Liver (tissue), 9 donors: Measurements from ENCODE around the gene SLC38A10. TPM values are rescaled to one million over a fixed set of nuclear protein-coding genes. Genes with fewer than 3 reads are reported as not detected.

Source experiments
- DNase-seq: peaks from one replicate; pipeline ENCODE4 v3.0.0-alpha.2; 2017; ENCODE audit warnings: low spot score
- H3K27ac ChIP-seq, 2 donors: one replicate each; pipeline ENCODE4 v1.7.0; 2013; ENCODE audit warnings: inconsistent platforms in 2 of 2, low read length in 2 of 2, control low read depth in 1 of 2, low read depth in 1 of 2, mild to moderate bottlenecking in 1 of 2
- H3K27me3 ChIP-seq, 4 donors: one replicate each; pipeline versions ENCODE4 v1.6.1 to v1.7.0; 2013; ENCODE audit warnings: low read length in 3 of 4, inconsistent platforms in 1 of 4, mild to moderate bottlenecking in 1 of 4, moderate library complexity in 1 of 4; ENCODE audit not compliant: control insufficient read depth in 4 of 4, insufficient read depth in 4 of 4
- H3K36me3 ChIP-seq, 4 donors: one replicate each; pipeline versions ENCODE4 v1.6.1 to v1.7.0; 2013; ENCODE audit warnings: low read length in 3 of 4, mild to moderate bottlenecking in 3 of 4, low read depth in 1 of 4, moderate library complexity in 1 of 4; ENCODE audit not compliant: control insufficient read depth in 4 of 4, insufficient read depth in 3 of 4
- H3K4me1 ChIP-seq, 4 donors: one replicate each; pipeline versions ENCODE4 v1.6.1 to v1.7.0; 2013; ENCODE audit warnings: low read length in 3 of 4, mild to moderate bottlenecking in 3 of 4, moderate library complexity in 1 of 4; ENCODE audit not compliant: control insufficient read depth in 4 of 4, insufficient read depth in 4 of 4
- H3K4me3 ChIP-seq, 3 donors: one replicate each; pipeline versions ENCODE4 v1.6.1 to v1.7.0; 2013; ENCODE audit warnings: low read length in 3 of 3, control low read depth in 1 of 3, low read depth in 1 of 3, mild to moderate bottlenecking in 1 of 3
- H3K9ac ChIP-seq, 2 donors: one replicate each; pipeline ENCODE4 v1.7.0; 2013; ENCODE audit warnings: low read length in 2 of 2, mild to moderate bottlenecking in 2 of 2, moderate library complexity in 2 of 2, control low read depth in 1 of 2, low read depth in 1 of 2
- H3K9me3 ChIP-seq, 4 donors: one replicate each; pipeline versions ENCODE4 v1.6.1 to v1.7.0; 2013; ENCODE audit warnings: low read length in 3 of 4; ENCODE audit not compliant: control insufficient read depth in 4 of 4
- EGR1 ChIP-seq, 2 donors: IDR thresholded peaks; 2 replicates each; pipeline ENCODE4 v1.6.1; 2016 to 2018; ENCODE audit warnings: antibody characterized with exemption in 2 of 2, low read depth in 2 of 2
- FOXA1 ChIP-seq: IDR thresholded peaks from 2 replicates; pipeline ENCODE4 v1.6.1; 2016; ENCODE audit warnings: antibody characterized with exemption
- GABPA ChIP-seq, 2 donors: IDR thresholded peaks in 1 of 2; conservative IDR thresholded peaks in 1 of 2; 2 replicates each; pipeline ENCODE4 v1.6.1; 2016; ENCODE audit warnings: antibody characterized with exemption in 2 of 2, mild to moderate bottlenecking in 1 of 2, moderate library complexity in 1 of 2
- HNF4A ChIP-seq, 2 donors: conservative IDR thresholded peaks; 2 replicates each; pipeline ENCODE4 v1.6.1; 2016; ENCODE audit warnings: antibody characterized with exemption in 2 of 2, mild to moderate bottlenecking in 2 of 2
- HNF4G ChIP-seq: IDR thresholded peaks from 2 replicates; pipeline ENCODE4 v1.6.1; 2016; ENCODE audit warnings: antibody characterized with exemption
- NR2F2 ChIP-seq: IDR thresholded peaks from 2 replicates; pipeline ENCODE4 v1.6.1; 2016; ENCODE audit warnings: antibody characterized with exemption
- RAD21 ChIP-seq, 2 donors: IDR thresholded peaks; 2 replicates each; pipeline ENCODE4 v1.6.1; 2016; ENCODE audit warnings: antibody characterized with exemption in 2 of 2, mild to moderate bottlenecking in 2 of 2
- RXRA ChIP-seq, 2 donors: IDR thresholded peaks; 2 replicates each; pipeline ENCODE4 v1.6.1; 2017 to 2018; ENCODE audit warnings: antibody characterized with exemption in 2 of 2, mild to moderate bottlenecking in 1 of 2
- SP1 ChIP-seq: IDR thresholded peaks from 2 replicates; pipeline ENCODE4 v1.6.1; 2018; ENCODE audit warnings: antibody characterized with exemption, mild to moderate bottlenecking
- TAF1 ChIP-seq: conservative IDR thresholded peaks from 2 replicates; pipeline ENCODE4 v1.6.1; 2016; ENCODE audit warnings: antibody characterized with exemption, mild to moderate bottlenecking
- YY1 ChIP-seq: IDR thresholded peaks from 2 replicates; pipeline ENCODE4 v1.6.1; 2016; ENCODE audit warnings: antibody characterized with exemption, mild to moderate bottlenecking
- WGBS: extraction: QIAGEN DNeasy Blood & Tissue Kit; methylation state at CpG from one replicate; pipeline ENCODE4 v1.1.7; 2013; 5-methylcytosine and 5-hydroxymethylcytosine counted together
- polyA plus RNA-seq, 2 donors: library from polyadenylated mRNA; stranded (reverse) in 1 of 2; unstranded in 1 of 2; fragments of 200-250 nt in 1 of 2; fragments of >200 nt in 1 of 2; fragmentation: Nextera tagmentation in 1 of 2; extraction: Ambion mirVana in 1 of 2; gene quantifications; one replicate each; pipeline versions ENCODE4 v1.2.1 to v1.2.3, GENCODE V29; 2013 to 2015
- total RNA-seq, 2 donors: library from RNA; depleted of rRNA; stranded (reverse); fragments of >200 nt; gene quantifications; one replicate each; pipeline ENCODE4 v1.2.3, GENCODE V29; 2014
- TF ChIP-seq, protein P1 (sequence below): IDR thresholded peaks from 2 replicates; pipeline ENCODE4 v1.6.1; 2016; ENCODE audit warnings: antibody characterized with exemption
- TF ChIP-seq, protein P2 (sequence below): IDR thresholded peaks from 2 replicates; pipeline ENCODE4 v1.6.1; 2016; ENCODE audit warnings: antibody characterized with exemption, mild to moderate bottlenecking
- TF ChIP-seq, protein P3 (sequence below): IDR thresholded peaks from 2 replicates; pipeline ENCODE4 v1.6.1; 2016; ENCODE audit warnings: antibody characterized with exemption
- TF ChIP-seq, protein P4 (sequence below): IDR thresholded peaks from 2 replicates; pipeline ENCODE4 v1.6.1; 2016; ENCODE audit warnings: antibody characterized with exemption
- TF ChIP-seq, protein P5 (sequence below): fragments of 150-350 bp; IDR thresholded peaks from 2 replicates; pipeline ENCODE4 v1.5.1; 2017; ENCODE audit warnings: improper control_type of control experiment, low read depth, low read length; ENCODE audit not compliant: missing input control
- donor health status: healthy.
- donor health status: healthy.
- donor health status: healthy.
- donor health status: healthy.
- donor health status: healthy.

SLC38A10 gene
- total and polyA plus RNA-seq, 4 donors: 29.3 to 117 (median 54.7) TPM

DNA sequence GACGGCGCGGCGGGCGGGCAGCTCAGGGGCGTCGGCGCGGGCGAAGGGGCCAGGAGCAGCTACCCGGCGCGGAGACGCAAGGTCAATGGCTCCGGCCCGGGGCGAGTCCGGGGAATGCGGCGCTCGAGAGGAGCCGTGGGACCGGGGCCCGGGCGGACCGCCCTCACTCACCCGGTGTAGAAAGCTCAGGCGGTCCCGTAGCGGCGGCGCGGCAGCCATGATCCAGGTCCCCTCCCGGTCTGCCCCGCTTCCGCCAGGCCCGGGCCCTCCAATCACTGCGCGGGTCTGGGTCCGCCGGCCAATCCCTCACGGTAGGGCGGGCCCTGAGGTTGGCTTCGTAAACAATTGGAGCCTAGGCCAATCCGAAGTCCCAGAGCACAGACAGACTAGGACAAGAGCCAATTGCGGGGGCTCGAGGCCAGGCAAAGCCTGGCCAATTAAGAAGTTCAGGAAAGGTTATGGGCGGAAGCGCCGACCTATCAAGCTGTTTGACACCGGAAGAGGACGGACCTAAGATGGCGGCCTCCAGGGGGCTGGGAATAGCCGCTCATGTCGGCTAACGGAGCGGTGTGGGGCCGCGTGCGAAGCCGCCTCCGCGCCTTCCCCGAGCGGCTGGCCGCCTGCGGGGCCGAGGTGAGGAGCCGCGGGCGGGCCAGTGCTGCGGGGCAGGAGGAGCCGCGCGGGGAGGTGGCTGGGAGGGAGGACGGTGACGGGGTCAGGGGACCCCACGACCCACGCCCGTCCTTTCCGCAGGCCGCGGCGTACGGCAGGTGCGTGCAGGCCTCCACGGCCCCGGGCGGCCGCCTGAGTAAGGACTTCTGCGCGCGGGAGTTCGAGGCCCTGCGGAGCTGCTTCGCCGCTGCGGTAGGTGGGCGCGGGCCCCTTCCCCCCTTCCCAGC is 56.0 kb downstream of the SLC38A10 start, which contains the start of the genes NDUFAF8 and TEPSIN:
Gene NDUFAF8, plus strand, starts transcription at position 504 of the 899 bp plus-strand sequence. Its CDS starts 46 bp downstream, at position 550.
Gene TEPSIN, minus strand, starts transcription at position 241 of the 899 bp plus-strand sequence. Its CDS starts 22 bp downstream, at position 219.
- peak within 1 kb of the TSS; percentile 74 to 98 (median 89) for H3K4me3 ChIP-seq
- H3K9ac ChIP-seq: peak within 1 kb of the TSS; percentile 34 to 75
- H3K27ac ChIP-seq: peak within 1 kb of the TSS; percentile 71 to 74
- no peaks in the 10 kb centered on the region for H3K36me3 ChIP-seq
- DNase-seq: peak; percentile 94
- peaks cover 6 to 31% (median 27%) of the 10 kb centered on the region in 4 donors for H3K4me1 ChIP-seq
- under 1% methylated on average over 100 of the region's 100 CpGs for WGBS
- H3K9me3 ChIP-seq: no peaks in the 10 kb centered on the region
- TF ChIP-seq TAF1 (no peak), RXRA (IDR thresholded peaks at IDR 0.05) (peak in 1 of 2 donors; percentile 41), YY1 (peak; percentile 98), HNF4G (no peak), RAD21 (IDR thresholded peaks at IDR 0.05) (peak in 1 of 2 donors; percentile 21), GABPA (IDR thresholded peaks at IDR 0.05 in 1 of 2, conservative IDR thresholded peaks at IDR 0.05 in 1 of 2) (peak; percentile 80 to 92), EGR1 (IDR thresholded peaks at IDR 0.05; ENCODE audit: low read depth in 2 of 2) (peak; percentile 58 to 88), NR2F2 (peak; percentile 78), SP1 (peak; percentile 99), HNF4A (conservative IDR thresholded peaks at IDR 0.05) (no peak)
- TF ChIP-seq, protein P1, sequence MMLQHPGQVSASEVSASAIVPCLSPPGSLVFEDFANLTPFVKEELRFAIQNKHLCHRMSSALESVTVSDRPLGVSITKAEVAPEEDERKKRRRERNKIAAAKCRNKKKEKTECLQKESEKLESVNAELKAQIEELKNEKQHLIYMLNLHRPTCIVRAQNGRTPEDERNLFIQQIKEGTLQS: no peak
- TF ChIP-seq, protein P2, sequence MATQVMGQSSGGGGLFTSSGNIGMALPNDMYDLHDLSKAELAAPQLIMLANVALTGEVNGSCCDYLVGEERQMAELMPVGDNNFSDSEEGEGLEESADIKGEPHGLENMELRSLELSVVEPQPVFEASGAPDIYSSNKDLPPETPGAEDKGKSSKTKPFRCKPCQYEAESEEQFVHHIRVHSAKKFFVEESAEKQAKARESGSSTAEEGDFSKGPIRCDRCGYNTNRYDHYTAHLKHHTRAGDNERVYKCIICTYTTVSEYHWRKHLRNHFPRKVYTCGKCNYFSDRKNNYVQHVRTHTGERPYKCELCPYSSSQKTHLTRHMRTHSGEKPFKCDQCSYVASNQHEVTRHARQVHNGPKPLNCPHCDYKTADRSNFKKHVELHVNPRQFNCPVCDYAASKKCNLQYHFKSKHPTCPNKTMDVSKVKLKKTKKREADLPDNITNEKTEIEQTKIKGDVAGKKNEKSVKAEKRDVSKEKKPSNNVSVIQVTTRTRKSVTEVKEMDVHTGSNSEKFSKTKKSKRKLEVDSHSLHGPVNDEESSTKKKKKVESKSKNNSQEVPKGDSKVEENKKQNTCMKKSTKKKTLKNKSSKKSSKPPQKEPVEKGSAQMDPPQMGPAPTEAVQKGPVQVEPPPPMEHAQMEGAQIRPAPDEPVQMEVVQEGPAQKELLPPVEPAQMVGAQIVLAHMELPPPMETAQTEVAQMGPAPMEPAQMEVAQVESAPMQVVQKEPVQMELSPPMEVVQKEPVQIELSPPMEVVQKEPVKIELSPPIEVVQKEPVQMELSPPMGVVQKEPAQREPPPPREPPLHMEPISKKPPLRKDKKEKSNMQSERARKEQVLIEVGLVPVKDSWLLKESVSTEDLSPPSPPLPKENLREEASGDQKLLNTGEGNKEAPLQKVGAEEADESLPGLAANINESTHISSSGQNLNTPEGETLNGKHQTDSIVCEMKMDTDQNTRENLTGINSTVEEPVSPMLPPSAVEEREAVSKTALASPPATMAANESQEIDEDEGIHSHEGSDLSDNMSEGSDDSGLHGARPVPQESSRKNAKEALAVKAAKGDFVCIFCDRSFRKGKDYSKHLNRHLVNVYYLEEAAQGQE: no peak
- TF ChIP-seq, protein P3, sequence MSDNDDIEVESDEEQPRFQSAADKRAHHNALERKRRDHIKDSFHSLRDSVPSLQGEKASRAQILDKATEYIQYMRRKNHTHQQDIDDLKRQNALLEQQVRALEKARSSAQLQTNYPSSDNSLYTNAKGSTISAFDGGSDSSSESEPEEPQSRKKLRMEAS: no peak
- H3K27me3 ChIP-seq: no peaks in the 10 kb centered on the region

DNA sequence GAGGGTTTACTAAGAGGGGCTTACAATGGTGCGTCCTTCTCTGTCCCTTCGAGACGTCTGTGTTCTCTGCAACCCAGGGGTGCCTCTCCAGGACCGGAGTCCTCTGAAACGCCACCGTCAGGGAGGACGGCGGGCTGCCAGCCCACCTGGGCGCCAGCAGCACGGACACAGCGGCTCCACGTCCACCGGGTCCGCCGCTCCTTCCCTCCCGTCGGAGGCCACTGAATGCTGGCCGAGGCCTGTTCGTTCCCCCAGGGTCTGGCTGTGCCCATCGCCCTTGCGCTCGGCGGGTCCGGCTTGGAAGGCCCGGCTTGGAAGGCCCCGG is 56.7 kb downstream of the SLC38A10 start:
- no peaks in the 10 kb centered on the region for H3K9me3 ChIP-seq
- WGBS: under 1% methylated on average over 26 of the region's 26 CpGs
- TF ChIP-seq FOXA1: no peak
- no peak for TF ChIP-seq GABPA (IDR thresholded peaks at IDR 0.05 in 1 of 2, conservative IDR thresholded peaks at IDR 0.05 in 1 of 2)
- no peak for TF ChIP-seq HNF4A (conservative IDR thresholded peaks at IDR 0.05)
- TF ChIP-seq SP1: no peak
- TF ChIP-seq HNF4G: no peak
- no peak for TF ChIP-seq TAF1
- TF ChIP-seq, protein P2: no peak
- TF ChIP-seq, protein P4, sequence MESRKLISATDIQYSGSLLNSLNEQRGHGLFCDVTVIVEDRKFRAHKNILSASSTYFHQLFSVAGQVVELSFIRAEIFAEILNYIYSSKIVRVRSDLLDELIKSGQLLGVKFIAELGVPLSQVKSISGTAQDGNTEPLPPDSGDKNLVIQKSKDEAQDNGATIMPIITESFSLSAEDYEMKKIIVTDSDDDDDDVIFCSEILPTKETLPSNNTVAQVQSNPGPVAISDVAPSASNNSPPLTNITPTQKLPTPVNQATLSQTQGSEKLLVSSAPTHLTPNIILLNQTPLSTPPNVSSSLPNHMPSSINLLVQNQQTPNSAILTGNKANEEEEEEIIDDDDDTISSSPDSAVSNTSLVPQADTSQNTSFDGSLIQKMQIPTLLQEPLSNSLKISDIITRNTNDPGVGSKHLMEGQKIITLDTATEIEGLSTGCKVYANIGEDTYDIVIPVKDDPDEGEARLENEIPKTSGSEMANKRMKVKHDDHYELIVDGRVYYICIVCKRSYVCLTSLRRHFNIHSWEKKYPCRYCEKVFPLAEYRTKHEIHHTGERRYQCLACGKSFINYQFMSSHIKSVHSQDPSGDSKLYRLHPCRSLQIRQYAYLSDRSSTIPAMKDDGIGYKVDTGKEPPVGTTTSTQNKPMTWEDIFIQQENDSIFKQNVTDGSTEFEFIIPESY: no peak
- no peak for TF ChIP-seq NR2F2
- TF ChIP-seq EGR1 (IDR thresholded peaks at IDR 0.05; ENCODE audit: low read depth in 2 of 2): no peak
- TF ChIP-seq, protein P5, sequence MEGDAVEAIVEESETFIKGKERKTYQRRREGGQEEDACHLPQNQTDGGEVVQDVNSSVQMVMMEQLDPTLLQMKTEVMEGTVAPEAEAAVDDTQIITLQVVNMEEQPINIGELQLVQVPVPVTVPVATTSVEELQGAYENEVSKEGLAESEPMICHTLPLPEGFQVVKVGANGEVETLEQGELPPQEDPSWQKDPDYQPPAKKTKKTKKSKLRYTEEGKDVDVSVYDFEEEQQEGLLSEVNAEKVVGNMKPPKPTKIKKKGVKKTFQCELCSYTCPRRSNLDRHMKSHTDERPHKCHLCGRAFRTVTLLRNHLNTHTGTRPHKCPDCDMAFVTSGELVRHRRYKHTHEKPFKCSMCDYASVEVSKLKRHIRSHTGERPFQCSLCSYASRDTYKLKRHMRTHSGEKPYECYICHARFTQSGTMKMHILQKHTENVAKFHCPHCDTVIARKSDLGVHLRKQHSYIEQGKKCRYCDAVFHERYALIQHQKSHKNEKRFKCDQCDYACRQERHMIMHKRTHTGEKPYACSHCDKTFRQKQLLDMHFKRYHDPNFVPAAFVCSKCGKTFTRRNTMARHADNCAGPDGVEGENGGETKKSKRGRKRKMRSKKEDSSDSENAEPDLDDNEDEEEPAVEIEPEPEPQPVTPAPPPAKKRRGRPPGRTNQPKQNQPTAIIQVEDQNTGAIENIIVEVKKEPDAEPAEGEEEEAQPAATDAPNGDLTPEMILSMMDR: no peak
- peak overlapping the region in 1 of 2 donors; percentile 24 for H3K27ac ChIP-seq
- DNase-seq: no peak
- H3K4me1 ChIP-seq: peaks cover 6 to 31% (median 27%) of the 10 kb centered on the region in 4 donors
- peak overlapping the region; percentile 62 to 98 (median 89) for H3K4me3 ChIP-seq
- peak overlapping the region in 1 of 2 donors; percentile 75 for H3K9ac ChIP-seq
- no peaks in the 10 kb centered on the region for H3K27me3 ChIP-seq
- peaks cover 0 to 2% (median under 1%) of the 10 kb centered on the region in 4 donors for H3K36me3 ChIP-seq
